Erythroblast (primary cell): ENCODE data around the gene PLXNB2.

ENCODE experiments used
- DNase-seq, 2 experiments: peaks; one replicate each; lab custom pipeline; 2025; lab: John Stamatoyannopoulos, UW
- GATA1 ChIP-seq: IDR thresholded peaks from 2 replicates; pipeline ENCODE4 v1.6.1; 2011; ENCODE audit warnings: low read depth, mild to moderate bottlenecking, control low read depth, low read length, moderate library complexity
- POLR2A ChIP-seq: IDR thresholded peaks from 2 replicates; pipeline ENCODE4 v1.6.1; 2011; ENCODE audit warnings: mild to moderate bottlenecking, low read length

PLXNB2 gene

GRCh38 chr22:50289942-50290630 is 17.4 kb downstream of the PLXNB2 start:
- DNase-seq = no peak
- no peak for TF ChIP-seq POLR2A
- TF ChIP-seq GATA1 = no peak

- TF ChIP-seq GATA1 (no peak), POLR2A (no peak)
- no peak for DNase-seq
Observed at GRCh38 chr22:50289151-50289941, 18.1 kb downstream of the PLXNB2 start.

- TF ChIP-seq GATA1 (no peak), POLR2A (no peak)
- no peak for DNase-seq
Observed at GRCh38 chr22:50287731-50288130, 19.7 kb downstream of the PLXNB2 start.

GRCh38 chr22:50286701-50287318 is 20.6 kb downstream of the PLXNB2 start:
- TF ChIP-seq POLR2A = no peak
- no peak for TF ChIP-seq GATA1
- no peak for DNase-seq

- TF ChIP-seq POLR2A (no peak), GATA1 (no peak)
- no peak for DNase-seq
Observed at GRCh38 chr22:50286275-50286674, 21.2 kb downstream of the PLXNB2 start.

- TF ChIP-seq POLR2A = no peak
- no peak for TF ChIP-seq GATA1
- no peak for DNase-seq
Observed at GRCh38 chr22:50285568-50286229, 21.7 kb downstream of the PLXNB2 start.

GRCh38 chr22:50284479-50284878 is 23.0 kb downstream of the PLXNB2 start:
- TF ChIP-seq GATA1 = no peak
- TF ChIP-seq POLR2A = no peak

GRCh38 chr22:50283821-50284220 is 23.6 kb downstream of the PLXNB2 start:
- TF ChIP-seq POLR2A (no peak), GATA1 (no peak)
- DNase-seq = no peak

More at GRCh38 chr22:50284479-50284878, 23.0 kb downstream of the PLXNB2 start:
- no peak for DNase-seq

- DNase-seq = no peak
- TF ChIP-seq GATA1 (no peak), POLR2A (no peak)
Observed at GRCh38 chr22:50282361-50283155, 24.9 kb downstream of the PLXNB2 start.

GRCh38 chr22:50281957-50282356 is 25.5 kb downstream of the PLXNB2 start:
- no peak for TF ChIP-seq GATA1
- DNase-seq = no peak

GRCh38 chr22:50281384-50281760 is 26.1 kb downstream of the PLXNB2 start:
- TF ChIP-seq GATA1 (no peak), POLR2A (no peak)
- no peak for DNase-seq

GRCh38 chr22:50280708-50281383 is 26.6 kb downstream of the PLXNB2 start:
- no peak for DNase-seq
- TF ChIP-seq POLR2A = no peak
- no peak for TF ChIP-seq GATA1
